Erythroblast (primary cell): ENCODE data around the gene CTNNA2.

Experiments used
- DNase-seq, 2 experiments: peaks; one replicate each; lab custom pipeline; 2025; lab: John Stamatoyannopoulos, UW
- GATA1 ChIP-seq: IDR thresholded peaks from 2 replicates; pipeline ENCODE4 v1.6.1; 2011; ENCODE audit warnings: low read depth, mild to moderate bottlenecking, control low read depth, low read length, moderate library complexity
- POLR2A ChIP-seq: IDR thresholded peaks from 2 replicates; pipeline ENCODE4 v1.6.1; 2011; ENCODE audit warnings: mild to moderate bottlenecking, low read length

Gene CTNNA2

GRCh38 chr2:79627237-79627636 lies 114.4 kb downstream of the CTNNA2 start:
- DNase-seq, result no peak
- TF ChIP-seq POLR2A (no peak), GATA1 (no peak)

DNA sequence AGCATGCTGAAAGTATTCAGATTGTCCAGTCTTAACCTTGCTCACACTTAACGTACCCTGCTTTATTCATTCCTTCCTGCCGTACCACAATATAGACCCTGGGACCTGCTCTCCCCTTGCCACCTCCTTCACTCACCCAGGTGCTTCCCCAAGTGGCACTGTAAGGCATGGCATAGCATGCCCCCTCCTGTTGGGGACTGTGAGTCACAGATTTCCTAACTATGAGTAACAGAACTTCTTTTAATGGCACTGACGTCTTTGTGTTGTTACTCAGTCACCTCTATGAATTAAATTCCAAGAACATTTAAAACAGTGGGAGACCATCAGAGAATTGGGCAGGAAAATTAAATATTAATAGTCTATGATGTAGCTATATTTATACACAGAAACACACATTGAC lies 117.2 kb downstream of the CTNNA2 start:
- no peak for DNase-seq
- TF ChIP-seq GATA1, result no peak

DNA sequence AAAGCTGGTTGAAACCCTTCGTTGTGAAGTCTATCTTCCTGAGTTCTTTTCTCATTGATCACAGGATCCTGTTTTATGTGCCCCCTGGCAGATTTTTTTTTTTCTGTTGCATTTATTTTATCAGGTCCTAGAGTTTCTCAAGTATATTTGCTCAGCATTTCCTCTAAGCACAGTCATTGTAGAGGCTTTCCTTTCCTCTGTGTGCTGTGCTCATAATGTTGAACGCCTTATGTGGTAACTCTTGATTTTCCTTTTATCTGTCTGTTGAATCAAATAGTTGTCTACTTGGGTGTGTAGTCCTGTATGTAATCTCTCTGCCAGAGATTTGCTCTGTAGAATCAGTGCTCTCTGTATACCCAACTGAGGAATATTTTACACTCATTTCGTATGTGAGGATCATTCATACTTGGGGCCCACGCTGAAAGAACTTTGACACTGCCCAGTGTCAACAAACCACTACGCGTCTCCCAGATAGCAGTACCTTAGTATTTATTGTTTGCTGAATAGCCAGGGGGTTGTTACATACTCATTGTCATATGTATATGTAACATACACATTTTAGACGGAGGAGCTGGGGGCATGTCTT lies 118.2 kb downstream of the CTNNA2 start:
- TF ChIP-seq POLR2A (no peak), GATA1 (no peak)
- DNase-seq, result no peak

DNA sequence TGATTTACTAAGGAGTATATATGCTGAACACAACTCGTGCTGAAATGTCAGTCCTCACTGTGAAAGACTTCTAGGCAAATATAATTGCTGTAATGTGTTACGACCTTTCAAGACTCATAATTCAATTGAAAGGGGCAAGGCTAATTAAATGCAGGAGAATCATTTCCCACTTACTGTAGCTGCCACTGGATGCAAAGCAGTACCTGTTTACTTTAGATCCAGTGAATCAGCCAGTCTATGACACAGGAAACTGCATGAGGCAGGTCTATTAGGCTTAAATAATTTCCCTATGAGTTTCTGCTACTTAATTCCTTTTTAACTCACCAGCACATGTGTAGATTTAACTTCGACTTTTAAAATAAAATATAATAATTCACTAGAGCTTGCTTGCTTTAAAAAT lies 125.6 kb downstream of the CTNNA2 start:
- DNase-seq, result no peak
- no peak for TF ChIP-seq GATA1
- no peak for TF ChIP-seq POLR2A

- TF ChIP-seq GATA1 (no peak), POLR2A (no peak)
- no peak for DNase-seq
Measured at GRCh38 chr2:79638954-79639353, 126.1 kb downstream of the CTNNA2 start.

- no peak for TF ChIP-seq GATA1
- no peak for TF ChIP-seq POLR2A
- DNase-seq, result no peak
Measured at GRCh38 chr2:79640001-79640400, 127.2 kb downstream of the CTNNA2 start.

DNA sequence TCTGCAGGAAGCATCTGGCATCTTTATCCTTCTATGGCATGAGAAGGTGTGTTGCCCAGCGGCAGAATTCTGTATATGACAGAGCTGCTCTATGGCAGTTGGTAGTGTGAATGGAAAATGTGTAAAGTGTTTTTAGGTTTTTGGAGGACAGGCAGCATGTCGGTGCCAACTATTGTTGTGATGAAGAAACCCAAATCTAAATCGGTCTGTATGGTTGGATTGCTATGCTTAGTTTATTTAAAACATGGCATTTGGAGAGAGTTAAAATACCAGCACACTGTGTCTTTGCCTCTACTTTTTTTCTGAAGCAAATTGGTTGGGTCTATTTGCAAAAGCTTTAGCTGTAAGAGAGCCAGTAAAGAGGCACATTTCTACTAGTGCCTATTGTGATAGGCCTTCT lies 136.7 kb downstream of the CTNNA2 start:
- TF ChIP-seq POLR2A (no peak), GATA1 (no peak)
- no peak for DNase-seq

DNA sequence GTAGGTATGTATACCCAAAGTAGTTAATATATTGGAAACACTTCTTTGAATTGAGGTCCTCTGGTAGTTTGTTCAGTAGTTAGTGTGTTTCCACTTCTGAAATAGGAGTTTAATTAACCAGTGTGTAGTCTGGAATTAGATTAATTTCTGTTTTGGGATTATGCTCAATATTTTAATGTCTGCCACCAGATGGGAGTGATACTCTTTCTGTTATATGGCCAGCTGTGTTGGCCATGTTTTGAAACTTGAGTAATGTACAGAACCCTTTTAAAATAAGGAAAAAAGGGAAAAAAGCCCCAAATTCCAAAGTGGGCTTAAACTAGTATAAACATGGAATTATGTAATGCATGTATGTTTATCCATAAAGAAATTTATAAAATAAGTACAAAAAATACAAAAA lies 147.7 kb downstream of the CTNNA2 start:
- no peak for TF ChIP-seq GATA1
- TF ChIP-seq POLR2A, result no peak
- no peak for DNase-seq

DNA sequence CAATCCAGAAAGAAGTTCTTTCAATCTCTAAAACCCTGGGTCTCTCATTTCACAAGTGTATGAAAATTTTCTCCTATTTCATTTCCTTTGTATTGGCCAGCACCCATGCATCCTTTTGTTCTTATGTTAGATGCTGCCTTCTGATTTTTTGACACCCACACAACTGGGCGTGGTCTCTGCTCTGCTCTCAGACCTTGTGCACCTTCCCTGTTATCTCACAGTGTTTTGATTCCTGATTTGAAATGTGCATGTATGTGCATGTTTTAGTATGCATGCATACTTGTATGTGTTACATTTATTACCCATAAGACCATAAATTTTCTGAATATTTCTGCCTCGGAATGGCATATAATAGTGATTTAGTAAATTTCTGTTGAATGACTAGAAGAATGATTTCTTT lies 152.2 kb downstream of the CTNNA2 start:
- TF ChIP-seq GATA1 (no peak), POLR2A (no peak)
- DNase-seq, result no peak

GRCh38 chr2:79666430-79666829 lies 153.6 kb downstream of the CTNNA2 start:
- no peak for TF ChIP-seq GATA1
- no peak for DNase-seq

- no peak for DNase-seq
- TF ChIP-seq POLR2A, result no peak
- TF ChIP-seq GATA1, result no peak
Measured at GRCh38 chr2:79669714-79670113, 156.9 kb downstream of the CTNNA2 start.

GRCh38 chr2:79670198-79670597 lies 157.3 kb downstream of the CTNNA2 start:
- no peak for DNase-seq
- TF ChIP-seq POLR2A (no peak), GATA1 (no peak)

DNA sequence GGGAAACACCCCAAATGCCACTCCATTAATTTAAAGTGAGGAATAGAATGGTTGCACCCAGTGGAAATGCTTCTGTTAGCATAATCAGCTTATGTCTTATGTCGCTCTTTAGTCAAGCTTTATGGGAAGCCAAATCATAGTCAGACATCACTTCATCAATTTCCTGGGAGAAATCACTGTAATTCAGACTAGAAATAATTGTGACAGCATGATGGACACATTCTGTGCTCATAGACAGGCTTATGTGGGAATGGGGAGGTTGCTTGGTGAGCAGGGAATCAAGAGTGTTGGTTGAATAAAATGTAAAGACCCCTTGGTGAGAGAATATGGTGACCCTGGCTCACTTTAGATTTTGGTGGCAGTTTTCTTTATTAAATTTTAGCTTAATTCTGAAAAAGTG lies 174.0 kb downstream of the CTNNA2 start:
- no peak for DNase-seq
- no peak for TF ChIP-seq POLR2A
- TF ChIP-seq GATA1, result no peak

- TF ChIP-seq POLR2A, result no peak
- no peak for TF ChIP-seq GATA1
Measured at GRCh38 chr2:79695248-79695647, 182.4 kb downstream of the CTNNA2 start.

GRCh38 chr2:79697200-79697599 lies 184.3 kb downstream of the CTNNA2 start:
- TF ChIP-seq GATA1 (no peak), POLR2A (no peak)
- DNase-seq, result no peak

More at GRCh38 chr2:79695248-79695647, 182.4 kb downstream of the CTNNA2 start:
- DNase-seq, result no peak
